Upper lobe of right lung (tissue), 1 donor: Measurements from ENCODE around the gene SPACDR. TPM values are rescaled to one million over a fixed set of nuclear protein-coding genes. Genes with fewer than 3 reads are reported as not detected.

Source experiments
- ATAC-seq: fragments of 200-7000 bp; cut with Tn5 transposase; one replicate; pipeline ENCODE4 v1.9.1; 2020; ENCODE audit warnings: mild to moderate bottlenecking, moderate library complexity
- DNase-seq: peaks from one replicate; pipeline ENCODE4 v3.0.0-alpha.2; 2020
- H3K27ac ChIP-seq: fragments of 200-600 bp; one replicate; pipeline ENCODE4 v1.8.0; 2022
- H3K27me3 ChIP-seq: fragments of 200-600 bp; one replicate; pipeline ENCODE4 v1.8.0; 2022; ENCODE audit warnings: mild to moderate bottlenecking
- H3K36me3 ChIP-seq: fragments of 200-600 bp; one replicate; pipeline ENCODE4 v1.8.0; 2022
- H3K4me1 ChIP-seq: fragments of 200-600 bp; one replicate; pipeline ENCODE4 v1.8.0; 2022
- H3K4me3 ChIP-seq: fragments of 200-600 bp; one replicate; pipeline ENCODE4 v1.8.0; 2022; ENCODE audit warnings: mild to moderate bottlenecking
- H3K9me3 ChIP-seq: fragments of 200-600 bp; one replicate; pipeline ENCODE4 v1.8.0; 2022
- intact Hi-C: fragments of 100-400 bp; cut with DNase I; formaldehyde crosslinking; loops from one replicate; pipeline ENCODE4 v1.11.0; 2022
- total RNA-seq: library from RNA; stranded (reverse); fragmentation: NEBNext Ultra II Directional; extraction: Animal tissue kit (Norgen Biotek cat#: 25700); gene quantifications from one replicate; pipeline ENCODE4 v1.2.1, GENCODE V29; 2021
- TF ChIP-seq, protein P1 (sequence below): fragments of 200-600 bp; IDR thresholded peaks from one replicate; pipeline ENCODE4 v1.8.0; 2022; ENCODE audit warnings: antibody characterized with exemption
- donor health status: DM: no; HTN: yes; CAD: no; lungs with severe emphysema.

The SPACDR gene
- total RNA-seq, 1 donor from 2014 or later: 1.8 TPM

DNA sequence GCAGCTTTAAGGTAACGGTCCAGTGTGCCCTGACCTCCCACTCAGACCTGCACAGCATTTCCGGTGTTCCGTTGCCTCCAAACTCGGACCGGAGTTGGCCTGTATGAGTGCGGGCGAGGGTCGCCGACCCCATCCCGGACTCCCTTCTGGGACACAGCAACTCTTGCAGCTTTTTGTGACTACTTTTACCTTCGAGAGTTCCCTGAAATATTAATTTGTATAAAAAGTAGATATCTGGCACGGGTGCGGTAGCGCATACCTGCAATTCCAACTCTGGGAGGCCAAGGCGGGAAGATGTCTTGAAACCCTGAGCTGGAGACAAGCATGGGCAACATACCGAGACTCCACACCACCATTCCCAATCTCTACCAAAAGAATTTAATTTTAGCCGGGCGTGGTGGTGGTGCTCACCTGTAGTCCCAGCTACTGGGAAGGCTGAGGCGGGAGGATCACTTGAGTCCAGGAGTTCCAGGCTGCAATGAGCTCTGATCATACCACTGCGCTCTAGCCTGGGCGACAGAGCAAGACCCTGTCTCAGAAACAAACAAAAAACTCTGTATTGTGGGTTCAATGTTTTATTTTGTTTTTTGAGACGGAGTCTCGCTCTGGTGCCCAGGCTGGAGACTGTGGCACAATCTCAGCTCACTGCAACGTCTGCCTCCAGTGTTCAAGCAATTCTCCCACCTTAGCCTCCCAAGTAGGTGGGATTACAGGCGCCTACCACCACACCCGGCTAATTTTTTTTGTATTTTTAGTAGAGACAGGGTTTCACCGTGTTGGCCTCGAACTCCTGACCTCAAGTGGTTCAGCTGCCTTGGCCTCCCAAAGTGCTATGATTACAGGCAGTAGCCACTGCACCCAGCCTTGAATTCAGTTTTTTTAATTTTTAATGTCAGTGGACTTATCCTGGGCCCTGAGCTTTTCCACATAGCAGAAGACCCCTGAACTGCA lies 26.6 kb downstream of the SPACDR start:
- ATAC-seq (no peak), DNase-seq (no peak)
- Histone ChIP-seq H3K27ac (peak overlapping the region; percentile 93), H3K9me3 (no peaks in the 10 kb centered on the region), H3K4me1 (peaks cover 24% of the 10 kb centered on the region), H3K36me3 (peaks cover 24% of the 10 kb centered on the region), H3K4me3 (peak overlapping the region; percentile 82), H3K27me3 (no peaks in the 10 kb centered on the region)
- TF ChIP-seq, protein P1, sequence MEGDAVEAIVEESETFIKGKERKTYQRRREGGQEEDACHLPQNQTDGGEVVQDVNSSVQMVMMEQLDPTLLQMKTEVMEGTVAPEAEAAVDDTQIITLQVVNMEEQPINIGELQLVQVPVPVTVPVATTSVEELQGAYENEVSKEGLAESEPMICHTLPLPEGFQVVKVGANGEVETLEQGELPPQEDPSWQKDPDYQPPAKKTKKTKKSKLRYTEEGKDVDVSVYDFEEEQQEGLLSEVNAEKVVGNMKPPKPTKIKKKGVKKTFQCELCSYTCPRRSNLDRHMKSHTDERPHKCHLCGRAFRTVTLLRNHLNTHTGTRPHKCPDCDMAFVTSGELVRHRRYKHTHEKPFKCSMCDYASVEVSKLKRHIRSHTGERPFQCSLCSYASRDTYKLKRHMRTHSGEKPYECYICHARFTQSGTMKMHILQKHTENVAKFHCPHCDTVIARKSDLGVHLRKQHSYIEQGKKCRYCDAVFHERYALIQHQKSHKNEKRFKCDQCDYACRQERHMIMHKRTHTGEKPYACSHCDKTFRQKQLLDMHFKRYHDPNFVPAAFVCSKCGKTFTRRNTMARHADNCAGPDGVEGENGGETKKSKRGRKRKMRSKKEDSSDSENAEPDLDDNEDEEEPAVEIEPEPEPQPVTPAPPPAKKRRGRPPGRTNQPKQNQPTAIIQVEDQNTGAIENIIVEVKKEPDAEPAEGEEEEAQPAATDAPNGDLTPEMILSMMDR: no peak
- intact Hi-C loops: no loop called here

DNA sequence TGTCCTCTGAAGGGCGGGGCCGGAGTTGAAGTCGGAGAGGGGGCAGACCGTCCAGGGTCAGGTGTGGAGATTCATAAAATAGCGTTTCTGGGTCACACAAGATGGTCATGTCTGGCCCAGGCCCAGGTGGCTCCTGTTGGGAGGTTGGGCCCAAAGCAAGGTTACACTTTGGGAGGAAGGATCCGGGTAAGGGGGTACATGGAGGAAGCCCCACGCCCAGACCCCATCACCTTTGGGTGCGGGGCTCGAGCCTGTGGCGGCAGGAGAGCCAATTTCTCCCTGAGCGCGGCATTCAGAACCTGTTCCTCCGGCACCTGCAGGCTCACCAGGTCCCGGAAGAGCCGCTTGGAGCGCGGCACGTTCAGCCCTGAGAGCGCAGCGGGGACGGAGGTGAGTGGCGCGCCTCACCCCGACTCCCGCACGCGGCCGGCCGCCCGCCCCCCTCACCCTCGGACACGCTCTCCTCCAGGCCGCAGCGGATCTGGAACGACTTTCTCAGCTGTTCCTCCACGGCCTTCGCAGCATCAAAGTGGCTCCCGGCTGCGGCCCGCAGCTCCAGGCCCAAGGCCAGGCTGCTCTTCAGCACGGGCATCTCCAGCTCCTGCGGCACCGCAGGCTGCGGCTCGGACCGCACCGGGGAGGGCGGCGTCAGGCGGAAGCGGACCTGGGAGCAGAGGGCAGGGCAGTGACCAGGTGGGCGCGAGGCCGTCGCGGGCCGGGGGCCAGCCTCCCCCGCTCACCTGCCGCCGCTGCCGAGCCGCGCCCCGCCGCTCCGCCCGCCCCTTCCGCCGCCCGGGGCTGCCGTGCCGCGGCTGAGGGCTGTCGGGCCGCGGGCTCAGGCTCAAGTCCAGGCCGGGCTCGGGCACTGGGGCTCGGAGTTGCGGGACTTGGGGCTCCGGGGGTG lies 28.4 kb downstream of the SPACDR start:
- peak; percentile 58 for ATAC-seq

DNA sequence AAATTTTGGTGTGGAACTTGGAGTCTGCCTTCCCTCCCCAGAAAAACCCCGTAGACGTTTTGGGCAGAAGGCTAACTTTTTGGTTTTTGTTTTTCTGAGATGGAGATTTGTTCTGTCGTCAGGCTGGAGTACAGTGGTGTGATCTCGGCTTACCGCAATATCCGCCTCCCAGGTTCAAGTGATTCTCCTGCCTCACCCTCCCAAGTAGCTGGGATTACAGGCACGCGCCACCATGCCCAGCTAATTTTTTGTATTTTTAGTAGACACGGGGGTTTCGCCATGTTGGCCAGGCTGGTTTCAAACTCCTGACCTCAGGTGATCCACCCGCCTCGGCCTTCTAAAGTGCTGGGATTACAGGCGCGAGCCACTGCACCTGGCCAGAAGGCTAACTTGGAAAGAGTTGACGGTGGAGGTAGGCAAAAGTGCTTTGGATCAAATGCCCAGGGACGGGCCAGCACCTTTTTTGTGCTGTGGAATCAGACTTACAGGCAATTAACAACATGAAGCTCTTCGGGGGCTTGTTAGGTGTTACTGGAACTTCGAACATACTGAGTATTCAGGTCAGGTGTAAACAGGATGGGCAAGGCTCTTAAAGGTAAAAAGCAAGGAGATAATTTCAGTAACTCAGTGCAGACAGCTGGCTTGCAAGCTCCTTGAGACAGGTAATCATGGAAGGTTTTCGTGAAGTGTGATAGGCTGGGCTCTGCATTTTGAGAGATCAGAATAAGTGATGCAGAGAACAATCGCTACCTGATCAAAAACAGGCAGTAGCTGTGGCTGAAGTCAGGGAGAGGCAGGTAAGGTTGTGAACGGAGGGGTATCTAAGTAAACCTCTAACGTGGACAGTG lies 29.5 kb downstream of the SPACDR start:
- ATAC-seq (no peak), DNase-seq (no peak)
- TF ChIP-seq, protein P1: no peak
- peak overlapping the region; percentile 93 for H3K27ac ChIP-seq
- H3K9me3 ChIP-seq: no peaks in the 10 kb centered on the region
- intact Hi-C loops: no loop called here
- peak overlapping the region; percentile 82 for H3K4me3 ChIP-seq
- H3K27me3 ChIP-seq: no peaks in the 10 kb centered on the region
- peaks cover 28% of the 10 kb centered on the region for H3K36me3 ChIP-seq
- H3K4me1 ChIP-seq: peaks cover 43% of the 10 kb centered on the region

More for the DNA sequence above, 28.4 kb downstream of the SPACDR start:
- TF ChIP-seq, protein P1: no peak
- Histone ChIP-seq H3K9me3 (no peaks in the 10 kb centered on the region), H3K4me3 (peak overlapping the region; percentile 82), H3K36me3 (peaks cover 28% of the 10 kb centered on the region), H3K27ac (peak overlapping the region; percentile 93), H3K27me3 (no peaks in the 10 kb centered on the region), H3K4me1 (peaks cover 40% of the 10 kb centered on the region)
- DNase-seq: peak; percentile 79
- intact Hi-C loops: no loop called here

DNA sequence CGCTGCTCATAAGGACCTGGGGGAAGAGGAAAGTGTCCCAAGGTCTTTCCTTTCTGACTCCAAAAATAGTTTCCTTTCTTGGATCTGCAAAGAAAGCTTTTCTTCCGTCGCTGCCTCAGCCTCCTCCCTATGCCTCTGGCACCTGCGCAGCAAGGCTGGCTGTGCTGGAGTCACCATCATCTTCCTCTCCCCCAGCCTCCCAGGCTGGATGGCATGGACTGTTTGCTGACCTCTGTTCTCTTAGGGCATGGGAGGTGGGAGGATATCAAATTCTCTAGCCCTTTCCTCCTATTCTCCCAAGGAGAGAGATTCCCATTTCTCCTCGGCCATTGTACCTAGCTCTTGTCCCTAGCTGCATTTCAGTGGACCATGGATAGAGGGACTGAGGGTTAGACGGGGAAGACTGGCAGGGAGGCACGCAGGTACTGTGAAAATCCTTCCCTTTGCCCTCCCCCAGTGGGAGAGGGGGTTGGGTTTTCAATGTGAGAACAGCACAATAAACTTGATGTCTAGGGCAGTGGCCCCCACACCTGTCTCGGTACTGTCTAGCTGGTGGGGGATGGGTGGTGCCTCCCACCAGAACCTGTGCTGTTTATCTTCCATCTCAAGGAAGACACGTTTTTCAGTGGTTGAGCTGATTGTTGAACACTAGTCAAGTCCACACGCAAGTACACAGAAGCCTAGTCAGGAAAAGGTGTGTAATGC lies 30.3 kb downstream of the SPACDR start:
- Histone ChIP-seq H3K27ac (no peak overlapping the region), H3K4me1 (peaks cover 43% of the 10 kb centered on the region)
- DNase-seq: no peak

More for the DNA sequence above, 30.3 kb downstream of the SPACDR start:
- peaks cover 28% of the 10 kb centered on the region for H3K36me3 ChIP-seq
- H3K9me3 ChIP-seq: no peaks in the 10 kb centered on the region
- no peak overlapping the region for H3K4me3 ChIP-seq
- intact Hi-C loops: no loop called here
- TF ChIP-seq, protein P1: no peak
- no peak for ATAC-seq
- H3K27me3 ChIP-seq: no peaks in the 10 kb centered on the region
